Transverse colon (tissue), 4 donors: ENCODE measurements around the gene ZNF658. TPM values are rescaled to one million over a fixed set of nuclear protein-coding genes. Genes with fewer than 3 reads are reported as not detected.
"Not testable (repeated sequence)": the region's sequence is repeated elsewhere in the genome, so short reads cannot be mapped to it uniquely, and the experiment has no call there.

Source experiments
- DNase-seq: peaks from one replicate; pipeline ENCODE4 v3.0.0-alpha.2; 2019
- H3K27ac ChIP-seq, 4 donors: fragments of 200-600 bp; sonication (generic); 2 replicates each; pipeline ENCODE4 v1.5.1; 2016 to 2018; ENCODE audit warnings: inconsistent platforms in 4 of 4
- H3K27me3 ChIP-seq: fragments of 200-600 bp; sonication (generic); 2 replicates; pipeline ENCODE4 v1.5.1; 2017; ENCODE audit warnings: inconsistent platforms
- H3K36me3 ChIP-seq, 4 donors: fragments of 200-600 bp; sonication (generic); 2 replicates each; pipeline ENCODE4 v1.5.1; 2017 to 2019; ENCODE audit warnings: inconsistent platforms in 4 of 4
- H3K4me1 ChIP-seq, 4 donors: fragments of 200-600 bp; sonication (generic); 2 replicates each; pipeline ENCODE4 v1.5.1; 2017 to 2020; ENCODE audit warnings: inconsistent platforms in 4 of 4
- H3K4me3 ChIP-seq, 4 donors: fragments of 200-600 bp; sonication (generic); 1 replicate in 1 of 4; 2 replicates in 3 of 4; pipeline versions ENCODE4 v1.5.1 to v1.6.1; 2017 to 2019; ENCODE audit warnings: inconsistent platforms in 4 of 4
- H3K9me3 ChIP-seq, 2 donors: fragments of 200-600 bp; sonication (generic); 2 replicates each; pipeline ENCODE4 v1.5.1; 2017 to 2019; ENCODE audit warnings: inconsistent platforms in 2 of 2
- POLR2AphosphoS5 ChIP-seq, 3 donors: sonication (generic); formaldehyde crosslinking; IDR thresholded peaks; one replicate each; pipeline ENCODE4 v1.6.1; 2016; ENCODE audit warnings: antibody characterized with exemption in 3 of 3
- WGBS, 2 donors: methylation state at CpG; one replicate each; pipeline ENCODE4 v1.1.5; 2018; ENCODE audit warnings: low coverage in 1 of 2; 5-methylcytosine and 5-hydroxymethylcytosine counted together
- in situ Hi-C, 4 donors: fragments of 200-750 bp; cut with MboI; loops; one replicate each; pipeline versions ENCODE4 v1.15.0 to v1.15.1; 2017; ENCODE audit warnings: low sequenced_read_pairs in 3 of 4, low pct_ligation_motif_present in 1 of 4, low pct_unique_long_range_greater_than_20kb in 1 of 4
- intact Hi-C: fragments of 100-400 bp; cut with DNase I; formaldehyde crosslinking; loops from one replicate; pipeline ENCODE4 v1.15.1; 2023; ENCODE audit warnings: low total_unique reads
- total RNA-seq, 4 donors: library from RNA; depleted of rRNA; stranded (reverse); fragments of >200 nt; gene quantifications; one replicate each; pipeline ENCODE4 v1.1.0, GENCODE V29; 2016

ZNF658 gene
- total RNA-seq: 1 to 10 TPM in 3 of 4 donors, not detected in 1; 2.0 to 5.6 (median 3.1) TPM

DNA sequence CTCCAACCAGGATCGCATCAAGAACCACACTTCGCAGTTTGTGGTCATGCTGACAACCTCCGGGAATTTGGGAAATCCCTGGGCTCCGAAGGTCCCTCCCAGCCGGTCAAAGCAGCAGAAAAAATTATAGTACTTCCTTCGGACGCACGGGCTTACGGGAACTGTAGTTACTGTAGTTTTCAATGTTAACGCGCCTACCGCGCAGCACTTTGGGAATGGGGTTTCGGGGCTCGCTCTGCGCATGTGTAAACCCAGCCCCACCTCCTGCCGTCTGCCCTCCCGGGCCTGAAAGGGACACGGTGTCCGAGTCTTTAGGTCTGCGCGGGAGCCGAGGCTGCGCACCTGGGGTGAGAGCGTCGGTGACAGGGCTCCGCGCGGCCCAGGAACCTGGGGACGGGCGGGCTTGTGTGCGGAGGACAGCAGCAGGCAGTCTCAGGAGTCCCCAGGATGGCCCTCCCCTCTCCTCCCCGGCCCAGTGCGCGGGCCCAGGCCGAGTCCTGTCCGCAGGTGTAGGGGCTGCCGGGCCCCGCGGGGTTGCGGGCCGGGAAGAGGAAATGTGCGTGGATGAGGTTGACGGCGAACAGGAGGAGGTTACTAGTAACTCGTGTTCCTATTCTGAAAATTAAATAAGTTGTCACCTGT, at the start of gene ZNF658:
ZNF658 (plus strand) TSS at position 236 of the 642 bp plus-strand sequence. CDS start 2,837 bp downstream, outside the sequence.
- H3K4me1 ChIP-seq, H3K36me3 ChIP-seq, intact Hi-C loops, in situ Hi-C loops, H3K9me3 ChIP-seq, H3K27me3 ChIP-seq: not testable (repeated sequence)
- 0% methylated on average over 2 to 36 of the region's 46 CpGs for WGBS, 2 donors
- Histone ChIP-seq H3K4me3 (peak within 1 kb of the TSS; percentile 37 to 64 (median 50)), H3K27ac (peak within 1 kb of the TSS; percentile 65 to 81 (median 73))
- TF ChIP-seq POLR2AphosphoS5 (IDR thresholded peaks at IDR 0.05): peak; percentile 33 to 41 (median 37)
- DNase-seq: peak; percentile 89

DNA sequence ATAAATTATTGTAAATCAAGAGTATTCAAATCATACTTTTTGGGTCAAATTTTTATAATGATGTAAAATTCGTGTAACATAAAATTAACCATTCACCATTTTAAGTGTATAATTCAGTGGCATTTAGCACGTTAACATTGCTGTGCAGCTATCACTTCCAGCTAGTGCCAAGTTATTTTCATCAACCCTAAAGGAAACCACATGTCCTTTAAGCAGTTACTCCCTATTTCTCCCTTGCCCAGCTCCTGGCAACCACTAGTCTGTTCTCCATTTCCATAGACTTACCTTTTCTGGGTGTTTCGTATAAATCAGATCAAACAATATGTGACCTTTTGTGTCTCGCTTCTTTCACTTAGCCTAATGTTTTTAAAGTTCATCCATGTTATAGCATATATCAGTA, 38.8 kb upstream of the ZNF658 start:
- H3K36me3 ChIP-seq, H3K4me3 ChIP-seq, intact Hi-C loops, in situ Hi-C loops, H3K27me3 ChIP-seq, DNase-seq, H3K4me1 ChIP-seq, H3K27ac ChIP-seq, H3K9me3 ChIP-seq: not testable (repeated sequence)
- no CpG with 5 or more reads among the region's 4 CpGs for WGBS, 2 donors

GRCh38 chr9:66868660-66869059, 31.9 kb upstream of the ZNF658 start:
- H3K4me3 ChIP-seq, H3K36me3 ChIP-seq, H3K4me1 ChIP-seq, H3K27me3 ChIP-seq, in situ Hi-C loops, intact Hi-C loops, DNase-seq, H3K9me3 ChIP-seq, H3K27ac ChIP-seq: not testable (repeated sequence)
- 75 to 94% methylated on average over 2 of the region's 3 CpGs for WGBS, 2 donors

DNA sequence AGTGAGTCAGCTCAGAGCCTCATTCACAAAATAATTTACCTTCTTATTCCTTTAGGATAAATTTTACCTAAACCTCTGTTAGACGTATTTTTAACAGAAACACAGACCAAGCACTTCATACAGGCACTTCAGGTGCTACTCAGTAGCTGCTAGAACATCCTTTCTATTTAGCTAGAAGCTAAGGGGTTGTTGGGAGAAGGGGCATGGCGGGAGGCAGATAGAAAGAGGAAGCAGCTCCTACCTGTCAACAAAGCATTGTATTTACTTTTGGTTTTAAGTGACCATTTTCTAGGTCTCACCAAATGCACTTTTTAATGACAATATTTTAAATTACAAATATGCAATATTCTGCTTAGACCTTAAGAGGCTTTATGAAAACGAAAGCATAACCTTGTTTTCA, 19.9 kb upstream of the ZNF658 start:
- H3K9me3 ChIP-seq, H3K36me3 ChIP-seq, H3K4me3 ChIP-seq, DNase-seq, in situ Hi-C loops, H3K4me1 ChIP-seq, H3K27ac ChIP-seq, intact Hi-C loops, H3K27me3 ChIP-seq: not testable (repeated sequence)
- 61 to 67% methylated on average over 1 to 3 of the region's 3 CpGs for WGBS, 2 donors

- H3K4me1 ChIP-seq, H3K27me3 ChIP-seq, DNase-seq, intact Hi-C loops, H3K4me3 ChIP-seq, H3K27ac ChIP-seq, H3K9me3 ChIP-seq, in situ Hi-C loops, H3K36me3 ChIP-seq: not testable (repeated sequence)
- WGBS, 2 donors: 100% methylated on average over 3 of the region's 3 CpGs; no CpG with 5 or more reads in 1 of the 2 donors
These were observed 18.7 kb upstream of the ZNF658 start for GRCh38 chr9:66881847-66882246.

DNA sequence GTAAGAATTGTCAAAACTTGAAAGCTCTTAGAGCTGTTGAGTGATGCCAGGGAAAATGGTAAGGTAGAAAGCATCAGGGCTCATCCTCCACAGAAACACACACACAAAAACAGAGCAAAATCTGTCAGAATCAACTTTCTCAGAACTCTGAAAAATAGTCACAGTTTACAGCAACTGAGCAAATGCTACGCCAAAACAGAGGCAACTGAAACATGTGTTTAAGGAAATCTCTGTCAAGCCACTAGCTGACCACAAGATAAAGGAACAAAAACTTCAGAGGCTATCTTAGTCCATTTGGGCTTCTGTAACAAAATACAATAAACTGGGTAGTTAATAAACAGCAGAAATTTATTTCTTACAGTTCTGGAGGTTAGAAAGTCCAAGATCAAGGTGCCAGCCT, 10.2 kb upstream of the ZNF658 start:
- 63% methylated on average over 1 of the region's 1 CpG; no CpG with 5 or more reads in 1 of the 2 donors for WGBS, 2 donors

DNA sequence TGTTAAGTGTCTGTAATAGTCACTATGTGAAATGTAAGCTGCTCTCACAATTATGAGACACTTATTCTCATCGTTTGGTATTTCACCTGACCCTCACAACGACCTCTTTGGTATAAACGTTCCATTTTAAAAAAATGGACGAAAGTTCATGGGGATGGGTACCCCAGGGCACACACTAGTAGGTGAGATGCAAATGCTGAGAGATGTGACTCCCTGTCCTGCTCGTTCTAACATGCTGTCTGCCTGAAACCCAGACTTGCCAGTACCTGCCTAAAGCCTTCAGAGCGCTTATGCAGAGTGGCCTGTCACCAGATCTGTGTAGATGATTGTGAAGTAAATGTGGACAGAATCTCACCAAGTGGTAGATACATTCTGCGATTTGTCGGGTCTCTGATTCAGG, 616 bp downstream of the ZNF658 start:
- in situ Hi-C loops, H3K27me3 ChIP-seq, H3K9me3 ChIP-seq, H3K36me3 ChIP-seq, intact Hi-C loops, H3K4me1 ChIP-seq, DNase-seq: not testable (repeated sequence)
- Histone ChIP-seq H3K4me3 (peak overlapping the region; percentile 37 to 64 (median 50)), H3K27ac (peak overlapping the region; percentile 65 to 81 (median 73))
- 0 to 10% methylated on average over 1 to 6 of the region's 8 CpGs for WGBS, 2 donors

More for the DNA sequence above, 10.2 kb upstream of the ZNF658 start:
- intact Hi-C loops, H3K27ac ChIP-seq, in situ Hi-C loops, DNase-seq, H3K36me3 ChIP-seq, H3K4me1 ChIP-seq, H3K4me3 ChIP-seq, H3K27me3 ChIP-seq, H3K9me3 ChIP-seq: not testable (repeated sequence)

DNA sequence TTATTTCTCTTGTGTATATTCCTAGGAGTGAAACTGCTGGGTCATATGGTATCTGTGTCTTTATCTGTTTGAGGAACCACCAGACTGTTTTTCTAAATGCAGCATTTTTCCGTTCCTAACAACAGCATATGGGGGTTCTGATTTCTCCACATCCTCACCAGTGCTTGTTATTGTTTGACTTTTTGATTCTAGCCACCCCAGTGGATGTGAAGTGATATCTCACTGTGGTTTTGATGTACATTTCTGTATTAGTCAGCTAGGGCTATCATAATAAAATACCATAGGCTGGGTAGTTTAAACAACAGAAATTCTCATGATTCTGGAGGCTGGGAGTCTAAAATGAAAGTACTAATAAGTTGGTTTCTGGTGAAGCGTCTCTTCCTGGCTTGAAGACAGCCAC, 9.0 kb downstream of the ZNF658 start:
- in situ Hi-C loops, intact Hi-C loops, H3K4me1 ChIP-seq, DNase-seq, H3K4me3 ChIP-seq, H3K9me3 ChIP-seq, H3K27ac ChIP-seq, H3K27me3 ChIP-seq, H3K36me3 ChIP-seq: not testable (repeated sequence)
- 91 to 100% methylated on average over 1 to 2 of the region's 2 CpGs for WGBS, 2 donors

GRCh38 chr9:66920072-66920471, 19.5 kb downstream of the ZNF658 start:
- WGBS, 2 donors: 95 to 100% methylated on average over 1 to 3 of the region's 4 CpGs
- H3K27ac ChIP-seq, in situ Hi-C loops: not testable (repeated sequence)

GRCh38 chr9:66936194-66936870, 35.8 kb downstream of the ZNF658 start:
- not testable (repeated sequence) for H3K4me1 ChIP-seq

More at GRCh38 chr9:66920072-66920471, 19.5 kb downstream of the ZNF658 start:
- H3K27me3 ChIP-seq, H3K4me1 ChIP-seq, intact Hi-C loops, H3K4me3 ChIP-seq, H3K36me3 ChIP-seq, H3K9me3 ChIP-seq, DNase-seq: not testable (repeated sequence)

More at GRCh38 chr9:66936194-66936870, 35.8 kb downstream of the ZNF658 start:
- intact Hi-C loops, in situ Hi-C loops, H3K27me3 ChIP-seq, H3K36me3 ChIP-seq, H3K27ac ChIP-seq, H3K9me3 ChIP-seq, DNase-seq, H3K4me3 ChIP-seq: not testable (repeated sequence)
- WGBS, 2 donors: no CpG with 5 or more reads among the region's 1 CpG
